K562 (cell line): Measurements from ENCODE around the gene TRNAU1AP. TPM values are rescaled to one million over a fixed set of nuclear protein-coding genes. Genes with fewer than 3 reads are reported as not detected.

Experiments
- AFF4 ChIP-seq: sonication (generic); formaldehyde crosslinking; IDR thresholded peaks from 2 replicates; pipeline ENCODE4 v1.8.0; 2023; ENCODE audit warnings: mild to moderate bottlenecking, missing genetic modification reagents
- ATF6 ChIP-seq: sonication (generic); formaldehyde crosslinking; IDR thresholded peaks from 2 replicates; pipeline ENCODE4 v1.4.0; 2020; ENCODE audit warnings: mild to moderate bottlenecking, missing genetic modification reagents
- GTF2B ChIP-seq: IDR thresholded peaks from 2 replicates; pipeline ENCODE4 v1.6.1; 2011; ENCODE audit not compliant: insufficient read length; ENCODE audit errors: extremely low read depth
- HES1 ChIP-seq: fragments of 450-650 bp; IDR thresholded peaks from 2 replicates; pipeline ENCODE4 v1.6.1; 2016; ENCODE audit warnings: low read depth, mild to moderate bottlenecking, moderate library complexity
- HEY1 ChIP-seq: fragments of 250-450 bp; sonication (Bioruptor Pico); IDR thresholded peaks from 2 replicates; pipeline ENCODE4 v1.5.0; 2020; ENCODE audit warnings: mild to moderate bottlenecking, moderate library complexity, borderline replicate concordance
- LARP7 ChIP-seq: fragments of 450-650 bp; IDR thresholded peaks from 2 replicates; pipeline ENCODE4 v1.6.1; 2016
- MAFG ChIP-seq: fragments of 450-650 bp; conservative IDR thresholded peaks from 2 replicates; pipeline ENCODE4 v1.6.1; 2016; ENCODE audit warnings: missing genetic modification characterization, missing compliant biosample characterization
- MCM7 ChIP-seq, 2 experiments: fragments of 450-650 bp; IDR thresholded peaks; 2 replicates each; pipeline ENCODE4 v1.6.1; 2016 to 2018
- PTBP1 ChIP-seq: fragments of 200-400 bp; formaldehyde crosslinking; IDR thresholded peaks from 2 replicates; pipeline ENCODE4 v1.6.1; 2017; ENCODE audit warnings: low read depth, low read length
- SMARCA5 ChIP-seq: fragments of 450-650 bp; IDR thresholded peaks from 2 replicates; pipeline ENCODE4 v1.6.1; 2016
- SREBF2 ChIP-seq: sonication (generic); formaldehyde crosslinking; IDR thresholded peaks from 2 replicates; pipeline ENCODE4 v1.4.0; 2020; ENCODE audit warnings: mild to moderate bottlenecking, missing genetic modification reagents
- ZBTB7A ChIP-seq: IDR thresholded peaks from 2 replicates; pipeline ENCODE4 v1.6.1; 2011; ENCODE audit warnings: low read depth, mild to moderate bottlenecking, low read length, moderate library complexity, borderline replicate concordance; ENCODE audit not compliant: control insufficient read depth
- ZFX ChIP-seq: sonication (generic); formaldehyde crosslinking; IDR thresholded peaks from 2 replicates; pipeline ENCODE4 v1.8.0; 2022; ENCODE audit warnings: mild to moderate bottlenecking, missing genetic modification reagents, moderate library complexity
- ZHX1 ChIP-seq: fragments of 150-350 bp; conservative IDR thresholded peaks from 2 replicates; pipeline ENCODE4 v1.6.1; 2014; ENCODE audit warnings: low read length
- ZNF57 ChIP-seq: fragments of 450-650 bp; formaldehyde crosslinking; IDR thresholded peaks from 2 replicates; pipeline ENCODE4 v1.4.0; 2020; ENCODE audit warnings: mild to moderate bottlenecking, moderate library complexity
- polyA plus RNA-seq, 8 experiments: library from polyadenylated mRNA; depleted of rRNA in 4 of 8; stranded (reverse) in 5 of 8; unstranded in 3 of 8; fragments of >200 nt; fragmentation: Nextera tagmentation in 2 of 8; fragmentation: Illumina TruSeq in 1 of 8; extraction: Ambion mirVana in 2 of 8; extraction: Trizol in 1 of 8; gene quantifications; 2 replicates each; pipeline versions ENCODE4 v1.2.1 to v1.2.3, GENCODE V29; 2011 to 2014; ENCODE audit warnings: inconsistent platforms in 1 of 8, missing spikeins in 1 of 8
- total RNA-seq, 7 experiments: library from RNA; depleted of rRNA in 6 of 7; stranded (reverse); fragments of >200 nt in 6 of 7; fragmentation: Illumina TruSeq in 2 of 7; extraction: Trizol in 2 of 7; gene quantifications; 2 replicates each; pipeline versions ENCODE4 v1.2.1 to v1.2.3, GENCODE V29; 2011 to 2021; ENCODE audit warnings: low replicate concordance in 1 of 7

TRNAU1AP gene
- total and polyA plus RNA-seq, 9 of the 15 experiments (the other 6 are each of a cell fraction or from before 2014, with no cell fraction given): 34.9 to 110 (median 46.3) TPM

GRCh38 chr1:28582248-28582615, 29.3 kb downstream of the TRNAU1AP start (continued):
- no peak; the same call in 1 of the 2 replicates for TF ChIP-seq ZBTB7A
- TF ChIP-seq SREBF2 (CRISPR knock-in tag): no peak
- TF ChIP-seq ZHX1: no peak
- no peak for TF ChIP-seq LARP7
- no peak for TF ChIP-seq HEY1 (CRISPR knock-in tag)
- TF ChIP-seq PTBP1: no peak
- TF ChIP-seq ZNF57 (CRISPR knock-in tag): no peak
- TF ChIP-seq ZFX: no peak
- TF ChIP-seq MCM7 (IDR thresholded peaks at IDR 0.05): no peak
- no peak for TF ChIP-seq SMARCA5
- no peak for TF ChIP-seq GTF2B
- no peak for TF ChIP-seq MAFG
- no peak for TF ChIP-seq AFF4 (CRISPR knock-in tag)
- TF ChIP-seq HES1: no peak; the same call in 1 of the 2 replicates
- TF ChIP-seq ATF6 (CRISPR knock-in tag): no peak
